Body of pancreas (tissue), 4 donors: ENCODE measurements around the gene RRAS. TPM values are rescaled to one million over a fixed set of nuclear protein-coding genes. Genes with fewer than 3 reads are reported as not detected.
A peak's percentile ranks its signal among the peaks of the same experiment; 100 is the strongest.

ENCODE experiments used
- ATAC-seq: fragments of 150-250 bp; one replicate; pipeline ENCODE4 v1.9.1; 2016
- DNase-seq, 4 donors: peaks; one replicate each; pipeline ENCODE4 v3.0.0-alpha.2; 2019
- H3K27ac ChIP-seq, 4 donors: fragments of 200-600 bp; sonication (generic); 1 replicate in 3 of 4; 2 replicates in 1 of 4; pipeline versions ENCODE4 v1.5.1 to v1.6.1; 2016 to 2019; ENCODE audit warnings: mild to moderate bottlenecking in 1 of 4, mixed read lengths in 1 of 4, moderate library complexity in 1 of 4
- H3K27me3 ChIP-seq, 2 donors: fragments of 200-600 bp; sonication (generic); one replicate each; pipeline ENCODE4 v1.6.0; 2016; ENCODE audit warnings: mild to moderate bottlenecking in 1 of 2
- H3K36me3 ChIP-seq, 2 donors: fragments of 200-600 bp; sonication (generic); replicated peaks in 1 of 2; 2 replicates each; pipeline ENCODE4 v1.5.1; 2016; ENCODE audit warnings: low read depth in 2 of 2; ENCODE audit not compliant: insufficient read depth in 1 of 2
- H3K4me1 ChIP-seq: fragments of 200-600 bp; sonication (generic); one replicate; pipeline ENCODE4 v1.6.0; 2016
- H3K4me3 ChIP-seq, 2 donors: fragments of 200-600 bp; sonication (generic); 1 replicate in 1 of 2; 2 replicates in 1 of 2; pipeline ENCODE4 v1.5.1; 2016 to 2019
- H3K9me3 ChIP-seq, 3 donors: fragments of 200-600 bp; sonication (generic); 1 replicate in 2 of 3; 2 replicates in 1 of 3; pipeline ENCODE4 v1.5.1; 2016
- POLR2A ChIP-seq, 3 donors: fragments of 450-650 bp; IDR thresholded peaks; one replicate each; pipeline ENCODE4 v1.6.1; 2016; ENCODE audit warnings: antibody characterized with exemption in 3 of 3, mild to moderate bottlenecking in 2 of 3
- WGBS, 2 donors: methylation state at CpG; one replicate each; pipeline ENCODE4 v1.1.5; 2017; 5-methylcytosine and 5-hydroxymethylcytosine counted together
- intact Hi-C: fragments of 100-400 bp; cut with DNase I; formaldehyde crosslinking; loops from one replicate; pipeline ENCODE4 v1.15.1; 2023
- total RNA-seq, 2 donors: library from RNA; depleted of rRNA; stranded (reverse); fragments of >200 nt; gene quantifications; one replicate each; pipeline ENCODE4 v1.1.0, GENCODE V29; 2016
- TF ChIP-seq, protein P1 (sequence below), 7 experiments: fragments of 450-650 bp in 4 of 7; fragments of 200-600 bp in 3 of 7; sonication (generic) in 3 of 7; IDR thresholded peaks; one replicate each; pipeline ENCODE4 v1.5.1; 2016 to 2019; ENCODE audit warnings: antibody characterized with exemption in 7 of 7

The RRAS gene
- total RNA-seq = 10 to 100 TPM; 10.9 to 17.9 TPM

DNA sequence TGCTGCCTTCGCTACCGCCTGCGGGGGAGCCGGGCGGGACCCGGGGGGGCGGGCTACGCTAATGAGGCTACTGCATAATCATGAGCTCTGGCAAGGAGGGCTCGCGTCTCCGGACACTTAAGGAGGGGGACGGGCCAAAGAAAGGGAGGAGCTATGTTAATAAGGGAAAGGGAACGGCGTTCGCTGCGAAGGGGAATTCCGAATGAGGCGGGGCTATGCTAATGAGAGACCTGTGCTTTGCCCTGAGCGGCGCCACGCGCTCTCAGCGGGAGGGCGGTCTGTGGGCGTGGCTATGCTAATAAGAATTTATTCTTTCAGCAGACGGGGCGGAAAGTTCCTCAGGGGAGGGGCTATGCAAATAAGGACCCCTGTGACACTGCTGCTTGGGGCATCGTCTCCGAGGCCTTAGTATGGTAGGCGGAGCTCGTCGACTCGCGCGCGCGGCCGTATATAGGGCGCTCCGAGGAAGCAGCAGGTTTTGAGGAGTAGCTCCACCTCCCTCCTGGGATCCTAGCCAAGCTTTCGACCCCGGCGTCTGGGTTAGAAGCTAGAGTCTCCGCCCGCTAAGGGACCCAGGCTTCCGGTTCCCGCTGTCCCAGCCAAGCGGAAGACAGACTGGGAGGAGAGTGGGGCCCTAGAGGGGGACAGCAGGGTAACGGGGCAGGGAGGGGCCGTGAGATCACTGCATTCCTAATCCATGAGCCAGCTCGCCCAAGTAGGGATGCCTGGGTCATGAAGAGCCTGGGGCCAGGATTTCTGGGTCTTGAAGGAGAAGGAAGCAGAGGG, at the start of gene RRAS:
Gene RRAS (minus strand): TSS at position 31 of the 786 bp plus-strand sequence. CDS start 45 bp downstream, outside the sequence.
- whole genome bisulfite sequencing, 2 donors = 0 to 1% methylated on average over 32 to 46 of the region's 51 CpGs
- Histone ChIP-seq H3K27ac (peak within 1 kb of the TSS; percentile 94 to 99 (median 97)), H3K27me3 (no peaks in the 10 kb centered on the region), H3K36me3 (no peaks in the 10 kb centered on the region), H3K4me1 (peaks cover 54% of the 10 kb centered on the region), H3K4me3 (peak within 1 kb of the TSS; percentile 38 to 39), H3K9me3 (no peaks in the 10 kb centered on the region)
- intact Hi-C loops = no loop called here
- peak; percentile 100 for DNase-seq
- TF ChIP-seq, protein P1, sequence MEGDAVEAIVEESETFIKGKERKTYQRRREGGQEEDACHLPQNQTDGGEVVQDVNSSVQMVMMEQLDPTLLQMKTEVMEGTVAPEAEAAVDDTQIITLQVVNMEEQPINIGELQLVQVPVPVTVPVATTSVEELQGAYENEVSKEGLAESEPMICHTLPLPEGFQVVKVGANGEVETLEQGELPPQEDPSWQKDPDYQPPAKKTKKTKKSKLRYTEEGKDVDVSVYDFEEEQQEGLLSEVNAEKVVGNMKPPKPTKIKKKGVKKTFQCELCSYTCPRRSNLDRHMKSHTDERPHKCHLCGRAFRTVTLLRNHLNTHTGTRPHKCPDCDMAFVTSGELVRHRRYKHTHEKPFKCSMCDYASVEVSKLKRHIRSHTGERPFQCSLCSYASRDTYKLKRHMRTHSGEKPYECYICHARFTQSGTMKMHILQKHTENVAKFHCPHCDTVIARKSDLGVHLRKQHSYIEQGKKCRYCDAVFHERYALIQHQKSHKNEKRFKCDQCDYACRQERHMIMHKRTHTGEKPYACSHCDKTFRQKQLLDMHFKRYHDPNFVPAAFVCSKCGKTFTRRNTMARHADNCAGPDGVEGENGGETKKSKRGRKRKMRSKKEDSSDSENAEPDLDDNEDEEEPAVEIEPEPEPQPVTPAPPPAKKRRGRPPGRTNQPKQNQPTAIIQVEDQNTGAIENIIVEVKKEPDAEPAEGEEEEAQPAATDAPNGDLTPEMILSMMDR (IDR thresholded peaks at IDR 0.05) = no peak
- TF ChIP-seq POLR2A (IDR thresholded peaks at IDR 0.05) = peak; percentile 86 to 96 (median 95)
- ATAC-seq = peak; percentile 74

DNA sequence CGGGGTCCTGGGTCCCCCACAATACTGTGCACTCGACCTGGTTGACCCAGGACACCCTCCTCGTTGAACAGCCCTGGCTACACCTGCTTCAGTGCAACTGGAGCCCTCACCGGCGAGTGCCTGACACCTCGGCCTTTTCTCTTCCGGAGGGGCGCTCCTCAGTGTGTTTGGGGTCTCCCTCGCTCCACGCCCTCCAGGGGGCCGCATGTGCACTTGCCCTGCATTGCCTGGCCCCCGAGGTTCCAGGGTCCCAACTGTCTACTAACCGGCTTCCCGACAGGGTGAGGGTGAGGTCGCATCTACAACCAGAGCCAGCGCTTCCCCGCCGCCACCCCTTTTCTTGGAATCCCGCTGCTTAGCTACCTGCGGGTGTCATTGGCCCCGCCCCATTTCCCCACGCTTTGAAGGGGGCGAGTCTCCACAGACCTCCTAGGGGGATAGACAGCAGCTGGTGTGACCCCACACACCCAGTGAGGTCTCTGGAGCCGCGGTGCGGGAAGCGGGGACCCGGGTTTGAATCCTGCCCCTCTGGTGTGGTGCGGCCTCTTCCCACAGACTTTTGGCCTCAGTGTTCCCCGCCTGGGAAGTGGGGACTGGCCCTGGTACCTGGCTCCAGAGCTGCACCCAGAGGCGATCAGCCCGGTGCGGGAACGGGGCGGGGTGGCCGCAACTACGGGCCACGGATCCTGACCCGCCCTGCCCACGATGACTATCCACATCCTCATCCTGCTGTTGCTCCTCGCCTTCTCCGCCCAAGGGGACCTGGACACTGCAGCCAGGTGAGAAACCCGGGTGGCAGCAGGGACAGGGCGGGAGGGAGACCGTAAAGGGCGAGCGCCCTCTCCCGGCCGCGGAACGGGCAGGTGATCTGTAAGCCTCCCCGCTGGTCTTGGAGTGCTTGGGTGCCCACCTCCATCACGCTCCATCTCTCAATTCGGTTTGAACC, 49.5 kb upstream of the RRAS start, which contains the start of gene ADM5:
Gene ADM5 (plus strand): TSS at position 462 of the 946 bp plus-strand sequence. CDS start 244 bp downstream, at position 706.
- intact Hi-C loops = no loop called here
- ATAC-seq = peak; percentile 70
- no peaks in the 10 kb centered on the region for H3K27me3 ChIP-seq
- WGBS, 2 donors = 23 to 46% methylated on average over 18 to 53 of the region's 54 CpGs
- peak within 1 kb of the TSS; percentile 18 to 32 for H3K4me3 ChIP-seq
- TF ChIP-seq, protein P1 (IDR thresholded peaks at IDR 0.05) = peak; percentile 49 to 70 (median 63)
- TF ChIP-seq POLR2A (IDR thresholded peaks at IDR 0.05) = no peak
- no peaks in the 10 kb centered on the region for H3K9me3 ChIP-seq
- DNase-seq = peak; percentile 77 to 86 (median 79)
- peaks cover 0 to 8% of the 10 kb centered on the region in 2 donors for H3K36me3 ChIP-seq
- peaks cover 33% of the 10 kb centered on the region for H3K4me1 ChIP-seq
- peak within 1 kb of the TSS in 2 of 4 donors; percentile 66 to 69 for H3K27ac ChIP-seq

DNA sequence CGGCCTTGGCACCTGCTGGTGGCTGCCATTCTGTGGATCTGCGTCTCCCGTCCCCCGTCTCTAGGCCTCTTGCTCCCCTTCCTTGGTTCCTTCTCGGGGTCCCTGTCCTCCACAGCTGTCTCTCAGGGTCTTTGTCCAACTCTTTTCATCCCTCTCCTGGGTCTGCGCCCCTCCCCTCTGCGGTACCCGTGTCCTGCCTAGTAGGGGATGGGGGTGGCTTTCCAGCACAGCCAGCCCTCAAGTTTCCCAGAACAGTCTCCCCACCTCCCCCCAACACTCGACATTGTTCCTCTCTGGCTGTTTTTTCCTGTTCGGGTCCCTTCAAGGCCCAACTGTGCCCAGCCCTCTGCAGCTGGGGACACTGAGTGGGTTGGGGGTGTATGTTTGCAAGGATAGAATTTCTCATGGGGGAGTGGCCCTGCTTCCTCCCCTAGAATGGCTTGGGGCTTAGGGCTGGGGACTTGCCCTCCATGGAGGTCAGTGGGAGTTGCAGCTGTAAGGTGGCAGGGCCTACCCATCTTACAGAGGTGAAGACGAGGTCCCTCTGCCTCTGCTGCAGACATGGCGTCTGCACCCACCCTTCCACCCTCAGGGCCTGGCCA, 48.7 kb upstream of the RRAS start:
- peaks cover 33% of the 10 kb centered on the region for H3K4me1 ChIP-seq
- no peak overlapping the region for H3K4me3 ChIP-seq
- TF ChIP-seq POLR2A (IDR thresholded peaks at IDR 0.05) = no peak
- TF ChIP-seq, protein P1 (IDR thresholded peaks at IDR 0.05) = no peak
- H3K27ac ChIP-seq = peak overlapping the region in 1 of 4 donors; percentile 1
- no peaks in the 10 kb centered on the region for H3K9me3 ChIP-seq
- DNase-seq (no peak), ATAC-seq (no peak)
- intact Hi-C loops = no loop called here
- peaks cover 0 to 11% of the 10 kb centered on the region in 2 donors for H3K36me3 ChIP-seq
- H3K27me3 ChIP-seq = no peaks in the 10 kb centered on the region
- WGBS, 2 donors = 77 to 80% methylated on average over 10 to 12 of the region's 12 CpGs

DNA sequence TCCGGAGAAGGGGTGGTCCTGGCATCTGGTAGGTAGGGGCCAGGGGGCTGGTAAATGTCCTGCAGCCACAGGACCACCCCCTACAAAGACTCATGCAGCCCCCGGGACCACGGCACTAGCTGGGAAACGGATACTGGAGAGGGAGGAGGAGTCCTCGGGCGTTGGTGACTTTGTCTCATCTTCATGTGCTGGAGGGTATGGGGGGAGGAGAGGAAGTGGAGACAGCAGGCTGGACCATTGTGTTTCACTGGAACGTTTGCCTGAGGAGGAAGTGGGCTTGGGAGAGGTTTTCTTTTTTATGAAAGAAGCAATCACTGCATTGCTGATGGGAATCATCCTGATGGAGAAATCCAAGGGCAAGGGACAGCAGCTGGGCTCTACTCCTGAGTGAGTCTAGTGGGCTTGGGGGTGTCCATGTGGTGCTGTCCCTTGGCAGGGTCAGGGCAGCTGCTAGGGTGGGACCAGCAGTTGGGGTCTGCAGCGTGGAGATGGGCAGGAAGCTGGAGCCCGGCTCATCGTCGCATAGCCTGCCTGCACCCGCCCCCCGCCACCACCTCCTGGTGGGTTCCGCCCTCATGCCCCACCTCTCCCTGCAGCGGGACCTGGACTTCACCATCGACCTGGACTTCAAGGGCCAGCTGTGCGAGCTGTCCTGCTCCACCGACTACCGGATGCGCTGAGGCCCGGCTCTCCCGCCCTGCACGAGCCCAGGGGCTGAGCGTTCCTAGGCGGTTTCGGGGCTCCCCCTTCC, 47.8 kb upstream of the RRAS start:
- no peak overlapping the region for H3K4me3 ChIP-seq
- no peaks in the 10 kb centered on the region for H3K27me3 ChIP-seq
- 70 to 82% methylated on average over 13 to 24 of the region's 26 CpGs for WGBS, 2 donors
- H3K27ac ChIP-seq = peak overlapping the region in 1 of 4 donors; percentile 1
- H3K4me1 ChIP-seq = peaks cover 33% of the 10 kb centered on the region
- H3K36me3 ChIP-seq = peaks cover 0 to 13% of the 10 kb centered on the region in 2 donors
- DNase-seq (no peak), ATAC-seq (no peak)
- no peak for TF ChIP-seq POLR2A (IDR thresholded peaks at IDR 0.05)
- TF ChIP-seq, protein P1 (IDR thresholded peaks at IDR 0.05) = no peak
- intact Hi-C loops = no loop called here
- H3K9me3 ChIP-seq = no peaks in the 10 kb centered on the region
